SJSA1 (cell line): ENCODE data around the gene PPP1R26. TPM values are rescaled to one million over a fixed set of nuclear protein-coding genes. Genes with fewer than 3 reads are reported as not detected.
"Not testable (repeated sequence)": the region's sequence is repeated elsewhere in the genome, so short reads cannot be mapped to it uniquely, and the experiment has no call there.

Experiments
- DNase-seq, 2 experiments: peaks; one replicate each; pipeline ENCODE4 v3.0.0-alpha.2; 2015 to 2020; ENCODE audit warnings: low spot score in 2 of 2, low read depth in 1 of 2
- H3K27ac ChIP-seq: fragments of 250-450 bp; sonication (Bioruptor Pico); 2 replicates; pipeline ENCODE4 v1.5.1; 2020; ENCODE audit warnings: mild to moderate bottlenecking, moderate library complexity
- H3K27me3 ChIP-seq: fragments of 250-450 bp; sonication (Bioruptor Pico); replicated peaks from 2 replicates; pipeline ENCODE4 v1.5.1; 2020; ENCODE audit warnings: mild to moderate bottlenecking, moderate library complexity
- H3K36me3 ChIP-seq: fragments of 250-450 bp; sonication (Bioruptor Pico); 2 replicates; pipeline ENCODE4 v1.5.1; 2020; ENCODE audit warnings: mild to moderate bottlenecking
- H3K4me1 ChIP-seq: fragments of 250-450 bp; sonication (Bioruptor Pico); replicated peaks from 2 replicates; pipeline ENCODE4 v1.6.1; 2021; ENCODE audit warnings: mild to moderate bottlenecking
- H3K4me3 ChIP-seq: fragments of 250-450 bp; sonication (Bioruptor Pico); 2 replicates; pipeline ENCODE4 v1.5.1; 2020; ENCODE audit warnings: mild to moderate bottlenecking
- H3K9me3 ChIP-seq: fragments of 250-450 bp; sonication (Bioruptor Pico); replicated peaks from 2 replicates; pipeline ENCODE4 v1.5.1; 2020; ENCODE audit warnings: mild to moderate bottlenecking
- total RNA-seq: library from RNA; depleted of rRNA; stranded (reverse); fragments of >200 nt; shearing (Covaris generic); gene quantifications from 2 replicates; pipeline ENCODE4 v1.2.3, GENCODE V29; 2014; rRNA removed

Gene PPP1R26, protein sequence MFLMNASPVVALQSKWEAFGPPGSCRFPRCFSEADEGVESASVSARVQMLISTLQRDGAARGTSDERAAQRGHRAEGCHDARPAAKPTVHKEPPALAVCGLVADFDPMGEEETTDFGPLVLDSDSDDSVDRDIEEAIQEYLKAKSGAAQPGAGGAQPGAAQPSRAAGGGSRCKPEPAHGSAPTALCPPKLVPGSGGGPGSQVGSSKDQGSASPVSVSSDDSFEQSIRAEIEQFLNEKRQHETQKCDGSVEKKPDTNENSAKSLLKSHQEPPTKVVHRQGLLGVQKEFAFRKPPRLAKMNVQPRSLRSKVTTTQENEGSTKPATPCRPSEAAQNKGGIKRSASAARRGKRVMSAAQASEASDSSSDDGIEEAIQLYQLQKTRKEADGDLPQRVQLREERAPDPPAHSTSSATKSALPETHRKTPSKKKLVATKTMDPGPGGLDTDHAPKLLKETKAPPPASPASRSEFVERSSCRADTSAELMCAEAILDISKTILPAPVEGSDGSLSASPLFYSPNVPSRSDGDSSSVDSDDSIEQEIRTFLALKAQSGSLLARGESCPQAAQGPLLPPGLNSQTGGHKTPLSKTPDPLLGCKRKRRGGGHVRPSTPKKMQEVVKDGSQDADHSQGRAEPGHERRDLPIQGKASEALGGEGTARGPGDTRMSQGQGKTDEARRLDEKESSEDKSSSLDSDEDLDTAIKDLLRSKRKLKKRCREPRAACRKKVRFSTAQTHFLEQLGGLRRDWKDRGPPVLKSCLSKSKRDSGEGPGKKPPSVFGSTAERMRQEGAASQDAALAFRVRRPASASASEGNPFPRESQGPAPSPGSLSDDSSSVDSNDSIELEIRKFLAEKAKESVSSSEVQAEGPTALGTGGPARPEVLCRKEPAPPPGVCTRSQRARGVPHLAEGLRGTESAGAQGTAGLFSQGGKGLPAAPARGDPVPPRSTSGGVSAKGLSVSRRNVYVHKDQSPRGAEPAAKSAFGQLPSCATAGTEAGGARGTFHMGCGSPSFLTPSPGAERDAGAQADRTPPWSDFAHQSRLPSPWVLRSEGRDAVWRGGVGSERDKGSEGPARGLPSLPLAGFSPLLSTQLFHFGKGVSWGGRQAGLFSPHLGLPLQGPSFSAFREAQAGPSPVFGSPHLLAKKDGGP (N-terminal part only)
- 11.0 and 16.8 TPM in 2 replicates for total RNA-seq

DNA sequence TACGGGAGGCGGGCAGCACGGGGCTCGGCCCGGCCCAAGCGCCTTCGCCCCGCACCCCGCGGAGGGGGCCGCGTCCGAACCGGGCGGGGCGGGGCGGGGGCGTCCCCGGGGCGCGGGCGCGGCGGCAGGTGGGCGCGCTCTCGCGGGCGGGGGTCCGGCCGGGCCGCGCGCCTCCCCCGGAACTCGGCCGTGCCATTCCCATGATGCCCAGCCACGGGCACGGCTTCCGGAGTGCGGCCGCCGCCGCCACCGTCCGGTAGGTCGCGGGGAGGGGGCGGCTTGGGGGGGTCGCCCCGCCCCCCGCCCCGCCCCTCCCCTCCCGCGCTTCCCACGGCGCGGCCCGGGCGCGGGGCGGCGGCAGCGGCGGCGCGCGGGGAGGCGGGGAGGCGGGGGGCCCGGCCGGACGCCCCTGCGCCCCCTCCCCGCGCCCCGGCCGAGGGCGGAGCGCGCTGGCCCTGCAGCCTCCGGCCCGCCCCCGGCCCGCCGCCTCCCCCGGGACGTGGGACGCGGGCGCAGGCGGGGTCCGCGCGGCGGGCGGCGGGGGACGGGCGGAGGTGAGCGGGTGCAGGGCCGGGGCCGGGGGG is at the start of gene PPP1R26:
Gene PPP1R26, plus strand, starts transcription at position 314 of the 584 bp plus-strand sequence. CDS start 4,729 bp downstream, outside the sequence.
- no peaks in the 10 kb centered on the region for H3K9me3 ChIP-seq
- H3K4me1 ChIP-seq = peaks cover 13% of the 10 kb centered on the region
- no peak for DNase-seq
- peak within 1 kb of the TSS; percentile 87 for H3K4me3 ChIP-seq
- no peak within 1 kb of the TSS for H3K27ac ChIP-seq
- H3K36me3 ChIP-seq = peaks cover 13% of the 10 kb centered on the region
- no peaks in the 10 kb centered on the region for H3K27me3 ChIP-seq

DNA sequence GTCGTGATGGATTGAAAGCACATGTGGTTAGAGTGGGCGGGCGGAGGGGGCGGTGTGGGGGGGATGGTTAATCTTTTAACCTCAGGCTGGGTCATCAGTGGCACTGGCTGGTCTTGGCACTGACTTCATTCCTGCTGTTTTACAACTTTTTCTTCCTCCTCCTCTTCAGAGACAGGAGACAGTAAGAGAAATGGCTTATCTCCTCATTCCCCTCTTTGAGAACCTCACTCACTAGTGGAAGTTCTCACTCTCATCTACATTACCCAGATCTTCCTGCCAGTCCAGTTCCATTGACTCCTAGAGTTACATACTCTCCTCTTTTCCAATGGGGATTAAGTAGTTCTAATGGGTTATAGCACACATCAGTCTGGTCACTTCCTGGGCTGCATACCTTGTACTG is 42.3 kb upstream of the PPP1R26 start:
- no peak for DNase-seq
- no peak overlapping the region for H3K27ac ChIP-seq
- H3K27me3 ChIP-seq = no peaks in the 10 kb centered on the region
- no peak overlapping the region for H3K4me3 ChIP-seq
- H3K36me3 ChIP-seq = no peaks in the 10 kb centered on the region
- H3K9me3 ChIP-seq = peaks cover 2% of the 10 kb centered on the region; the same call in 1 of the 2 replicates
- no peaks in the 10 kb centered on the region for H3K4me1 ChIP-seq

DNA sequence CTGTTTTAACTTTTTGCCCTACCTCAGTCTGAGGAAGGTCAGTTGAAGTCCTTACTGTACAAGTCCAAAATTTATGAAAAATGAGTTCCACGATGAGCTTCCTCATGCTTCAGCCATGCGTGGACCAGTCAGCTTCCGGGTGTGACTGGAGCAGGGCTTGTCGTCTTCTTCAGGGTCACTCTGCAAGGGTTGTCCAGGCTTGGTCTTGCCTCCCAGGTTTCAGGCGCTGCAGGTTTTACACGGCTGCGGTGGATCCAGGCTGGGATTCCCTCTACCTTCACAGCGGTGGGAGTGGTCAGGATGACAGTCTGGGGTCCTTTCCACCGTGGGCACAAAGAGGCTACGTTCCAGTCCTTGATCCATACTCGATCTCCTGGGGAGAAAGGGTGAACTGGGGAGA is 41.9 kb upstream of the PPP1R26 start:
- not testable (repeated sequence) for H3K27ac ChIP-seq, H3K9me3 ChIP-seq, H3K27me3 ChIP-seq, H3K4me1 ChIP-seq, H3K36me3 ChIP-seq, DNase-seq, H3K4me3 ChIP-seq

DNA sequence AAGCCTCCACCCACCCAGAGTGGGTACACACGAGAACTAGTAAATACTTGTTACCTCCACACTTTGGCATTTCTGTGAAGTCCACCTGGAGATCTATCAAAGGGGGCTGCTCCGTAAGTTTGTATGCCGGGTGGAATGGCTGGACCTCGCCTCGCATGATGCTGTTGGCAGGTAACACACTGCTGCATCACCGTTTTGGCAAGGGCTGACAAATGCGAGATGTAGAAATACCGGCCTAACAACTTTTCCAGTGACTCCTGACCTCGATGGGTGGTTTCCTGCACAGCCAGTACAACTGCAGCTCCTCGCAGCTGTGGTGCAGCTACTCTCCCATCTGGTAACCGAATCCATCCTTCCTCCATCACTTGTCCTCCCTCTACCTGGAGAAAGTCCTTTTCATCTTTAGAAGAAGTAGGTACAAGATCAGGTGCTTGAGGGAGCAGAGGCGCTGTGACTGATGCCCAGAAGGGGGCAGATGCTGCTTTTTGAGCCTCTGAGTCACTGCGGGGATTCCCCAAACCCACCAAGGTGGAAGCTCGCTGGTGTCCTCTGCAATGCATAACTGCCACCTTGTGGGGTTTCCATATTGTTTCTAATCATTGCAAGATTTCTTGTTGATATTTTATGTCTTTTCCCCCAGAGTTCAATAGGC is 40.9 kb upstream of the PPP1R26 start:
- DNase-seq = not testable (repeated sequence)

DNA sequence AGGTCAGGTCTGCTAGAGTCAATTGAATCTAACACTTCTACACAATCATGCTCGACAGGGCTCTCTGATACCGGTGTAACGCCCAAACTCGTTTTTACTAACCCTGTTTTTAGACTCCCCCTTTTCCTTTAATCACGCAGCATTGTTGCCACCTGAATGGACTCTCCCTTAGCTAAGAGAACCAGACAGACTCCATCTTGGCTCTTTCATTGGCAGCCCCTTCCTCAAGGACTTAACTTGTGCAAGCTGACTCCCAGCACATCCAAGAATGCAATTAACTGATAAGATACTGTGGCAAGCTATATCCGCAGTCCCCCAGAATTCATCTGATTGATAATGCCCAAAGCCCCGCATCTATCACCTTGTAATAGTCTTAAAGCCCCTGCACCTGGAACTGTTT is 40.1 kb upstream of the PPP1R26 start:
- H3K36me3 ChIP-seq, H3K9me3 ChIP-seq, H3K27ac ChIP-seq, H3K4me1 ChIP-seq, H3K27me3 ChIP-seq, H3K4me3 ChIP-seq, DNase-seq: not testable (repeated sequence)

More for the DNA sequence above, 40.9 kb upstream of the PPP1R26 start:
- not testable (repeated sequence) for H3K9me3 ChIP-seq, H3K4me1 ChIP-seq, H3K4me3 ChIP-seq, H3K27me3 ChIP-seq, H3K27ac ChIP-seq, H3K36me3 ChIP-seq

DNA sequence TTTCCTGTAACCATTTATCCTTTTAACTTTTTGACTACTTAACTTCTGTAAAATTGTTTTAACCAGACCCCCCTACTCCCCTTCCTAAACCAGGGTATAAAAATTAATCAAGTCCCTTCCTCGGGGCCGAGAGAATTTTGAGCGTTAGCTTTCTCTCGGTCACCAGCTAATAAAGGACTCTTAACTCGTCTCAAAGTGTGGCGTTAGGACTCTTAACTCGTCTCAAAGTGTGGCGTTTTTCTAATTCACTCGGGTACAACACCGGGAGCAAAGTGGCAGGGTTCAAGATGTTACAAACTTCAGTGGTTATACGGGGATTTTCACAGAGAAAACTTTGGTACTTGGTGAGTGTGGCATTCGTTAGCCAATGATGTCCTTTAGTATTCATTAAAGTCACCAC is 39.7 kb upstream of the PPP1R26 start:
- H3K4me3 ChIP-seq = no peak overlapping the region
- no peaks in the 10 kb centered on the region for H3K27me3 ChIP-seq
- DNase-seq = no peak
- H3K4me1 ChIP-seq = no peaks in the 10 kb centered on the region
- no peak overlapping the region for H3K27ac ChIP-seq
- H3K36me3 ChIP-seq = no peaks in the 10 kb centered on the region
- H3K9me3 ChIP-seq = no peaks in the 10 kb centered on the region

DNA sequence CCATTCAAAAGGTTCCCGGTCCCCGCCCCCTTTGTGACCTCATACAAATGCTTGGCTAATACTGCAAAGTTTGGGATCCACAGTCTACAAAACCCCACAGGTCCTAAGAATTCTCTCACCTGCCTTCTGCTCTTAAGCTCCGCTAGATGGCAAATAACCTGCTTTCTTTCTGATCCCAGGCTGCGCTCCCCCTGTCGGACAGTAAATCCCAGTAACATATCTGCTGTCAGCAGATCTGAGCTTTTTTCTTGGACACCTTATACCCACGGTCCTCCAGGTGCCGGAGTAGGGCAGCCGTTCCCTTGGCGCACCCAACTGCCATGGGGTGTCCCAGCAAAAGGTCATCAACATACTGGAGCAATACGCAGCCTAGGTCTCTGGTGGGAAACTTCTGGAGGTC is 39.0 kb upstream of the PPP1R26 start:
- Histone ChIP-seq H3K36me3 (no peaks in the 10 kb centered on the region), H3K27me3 (no peaks in the 10 kb centered on the region), H3K4me1 (no peaks in the 10 kb centered on the region), H3K4me3 (no peak overlapping the region), H3K27ac (no peak overlapping the region), H3K9me3 (no peaks in the 10 kb centered on the region; the same call in 1 of the 2 replicates)
- no peak for DNase-seq

DNA sequence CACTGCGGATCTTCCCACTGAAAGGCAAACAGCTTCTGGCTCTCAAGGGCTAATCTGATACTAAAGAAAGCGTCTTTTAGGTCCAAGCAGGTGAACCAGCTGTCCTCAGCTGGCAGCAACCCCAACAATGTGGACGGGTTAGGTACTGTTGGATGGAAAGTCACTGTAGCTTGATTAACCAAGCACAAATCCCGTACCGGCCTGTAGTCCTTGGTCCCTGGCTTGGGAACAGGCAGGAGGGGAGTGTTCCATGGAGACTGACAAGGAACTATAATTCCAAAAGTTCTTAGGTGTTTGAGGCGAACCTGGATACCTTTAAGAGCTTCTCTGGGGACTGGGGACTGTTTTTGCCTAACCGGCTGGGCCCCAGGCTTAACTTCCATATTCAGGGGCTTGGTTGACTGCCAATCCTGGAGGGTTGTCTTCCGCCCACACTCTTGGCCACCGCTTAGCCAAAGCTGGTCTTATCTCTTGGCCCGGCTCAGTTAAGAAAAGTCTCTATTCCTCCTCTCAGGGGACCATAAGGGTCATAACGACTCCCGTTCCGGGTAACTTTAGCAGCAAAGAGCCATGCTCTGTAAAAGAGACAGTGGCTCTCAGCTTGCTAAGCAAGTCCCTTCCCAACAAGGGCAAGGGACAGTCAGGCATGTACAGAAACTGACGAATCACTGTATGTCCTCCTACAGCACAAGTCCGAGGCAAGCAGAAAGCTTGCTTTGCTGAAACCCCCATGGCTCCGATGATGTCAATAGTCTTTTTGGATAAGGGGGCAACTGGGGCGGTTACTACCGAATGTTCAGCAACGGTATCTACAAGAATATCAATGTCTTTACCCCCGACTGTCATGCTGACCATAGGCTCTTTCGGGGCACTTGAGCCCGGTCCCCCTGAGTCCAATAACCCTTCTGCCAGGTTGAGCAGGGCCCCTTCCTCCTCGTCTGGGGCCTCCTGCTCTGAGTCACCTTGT is 38.2 kb upstream of the PPP1R26 start:
- not testable (repeated sequence) for H3K4me1 ChIP-seq, H3K36me3 ChIP-seq, H3K4me3 ChIP-seq, DNase-seq, H3K27ac ChIP-seq, H3K9me3 ChIP-seq, H3K27me3 ChIP-seq

DNA sequence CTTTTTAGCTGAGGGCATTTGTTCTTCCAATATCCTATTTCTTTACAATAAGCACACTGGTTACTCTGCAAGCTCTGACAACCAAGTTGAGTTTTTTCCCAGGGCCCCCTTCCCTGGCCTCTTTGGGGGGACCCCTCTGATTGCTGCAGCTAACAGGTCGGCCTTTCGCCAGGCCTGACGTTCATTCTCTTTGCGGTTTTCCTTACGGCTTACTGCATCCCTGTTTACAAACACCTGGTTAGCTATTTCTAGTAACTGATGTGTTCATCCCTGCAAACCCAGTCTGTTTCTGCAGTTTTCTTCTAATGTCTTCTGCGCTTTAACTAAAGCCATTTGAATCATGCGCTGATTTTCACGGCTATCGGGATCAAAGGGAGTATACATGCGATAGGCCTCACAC is 37.5 kb upstream of the PPP1R26 start:
- no peaks in the 10 kb centered on the region for H3K27me3 ChIP-seq
- DNase-seq = no peak
- no peaks in the 10 kb centered on the region; the same call in 1 of the 2 replicates for H3K9me3 ChIP-seq
- H3K4me1 ChIP-seq = no peaks in the 10 kb centered on the region
- H3K4me3 ChIP-seq = no peak overlapping the region
- H3K27ac ChIP-seq = no peak overlapping the region
- H3K36me3 ChIP-seq = no peaks in the 10 kb centered on the region

DNA sequence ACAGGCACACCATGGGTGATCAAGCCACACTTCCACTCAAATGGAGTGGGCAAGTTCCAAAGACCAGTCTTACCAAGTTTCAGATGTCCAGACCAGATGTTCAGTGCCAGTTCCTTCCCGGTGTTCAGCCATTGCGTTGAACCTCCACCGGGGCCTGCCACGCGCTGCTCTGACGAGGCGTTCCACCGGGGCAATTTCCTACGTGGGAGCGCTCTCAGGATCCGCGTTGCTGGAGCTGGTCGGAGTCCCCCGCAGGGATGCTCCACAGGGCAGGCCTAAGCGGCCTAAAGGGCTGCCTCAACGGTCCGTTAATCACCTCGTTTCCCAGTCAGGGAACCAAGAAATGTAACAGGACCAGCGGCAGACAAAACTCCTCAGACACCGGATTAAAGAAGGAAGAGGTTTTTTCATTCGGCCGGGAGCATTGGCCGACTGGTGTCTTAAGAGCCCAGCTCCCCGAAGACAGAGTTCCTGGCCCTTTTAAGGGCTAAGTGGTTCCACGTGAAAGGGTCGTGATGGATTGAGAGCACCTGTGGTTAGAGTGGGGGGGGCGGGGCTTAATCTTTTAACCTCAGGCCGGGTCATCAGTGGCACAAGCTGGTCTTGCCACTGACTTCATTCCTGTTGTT is 35.7 kb upstream of the PPP1R26 start:
- Histone ChIP-seq H3K4me3 (no peak overlapping the region), H3K4me1 (no peaks in the 10 kb centered on the region), H3K36me3 (no peaks in the 10 kb centered on the region), H3K27me3 (no peaks in the 10 kb centered on the region), H3K27ac (no peak overlapping the region), H3K9me3 (no peaks in the 10 kb centered on the region; the same call in 1 of the 2 replicates)
- DNase-seq = no peak

DNA sequence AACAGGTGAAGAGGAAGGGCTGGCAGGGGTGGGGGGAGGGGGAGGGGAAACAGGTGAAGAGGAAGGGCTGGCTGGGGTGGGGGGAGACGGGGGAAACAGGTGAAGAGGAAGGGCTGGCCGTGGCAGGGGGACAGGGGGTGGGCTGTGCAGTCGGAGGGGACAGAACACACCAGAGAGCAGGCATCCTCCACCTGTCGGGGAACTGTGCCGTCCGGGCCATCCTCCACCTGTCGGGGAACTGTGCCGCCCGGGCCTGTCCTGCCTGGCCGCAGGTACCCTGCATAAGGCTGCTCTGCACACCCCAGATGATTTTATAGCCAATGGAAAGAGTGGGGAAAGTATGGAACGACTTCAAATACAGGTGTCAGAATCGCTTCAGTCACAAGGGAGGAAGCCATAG is 32.5 kb upstream of the PPP1R26 start:
- DNase-seq = no peak
- no peak overlapping the region for H3K4me3 ChIP-seq
- no peak overlapping the region for H3K27ac ChIP-seq
- no peaks in the 10 kb centered on the region for H3K27me3 ChIP-seq
- no peaks in the 10 kb centered on the region; the same call in 1 of the 2 replicates for H3K9me3 ChIP-seq
- H3K4me1 ChIP-seq = no peaks in the 10 kb centered on the region
- no peaks in the 10 kb centered on the region for H3K36me3 ChIP-seq

DNA sequence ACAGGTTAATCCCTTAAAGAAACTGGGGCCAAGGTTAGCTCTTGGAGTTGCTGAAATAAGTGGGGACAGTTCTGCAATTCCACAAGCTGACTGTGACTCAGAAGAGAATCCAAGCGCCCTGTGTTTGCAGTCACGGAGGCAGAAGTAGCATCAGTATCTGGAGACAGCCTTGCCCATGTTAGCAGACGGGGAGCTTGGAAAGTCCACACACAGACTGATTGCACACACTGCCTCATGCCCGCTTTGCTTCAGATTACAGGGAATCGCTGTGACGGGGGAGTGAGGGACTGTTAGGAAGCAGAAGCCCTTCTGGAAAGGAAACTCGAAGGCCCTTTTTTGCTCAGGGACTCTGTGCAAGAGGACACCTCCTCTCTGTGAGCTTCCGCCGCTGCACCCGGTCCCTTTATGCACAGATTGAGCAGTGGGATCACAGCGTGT is 30.9 kb upstream of the PPP1R26 start:
- no peak overlapping the region for H3K4me3 ChIP-seq

More for the DNA sequence above, 30.9 kb upstream of the PPP1R26 start:
- no peak for DNase-seq
- Histone ChIP-seq H3K9me3 (no peaks in the 10 kb centered on the region; the same call in 1 of the 2 replicates), H3K4me1 (no peaks in the 10 kb centered on the region), H3K27ac (no peak overlapping the region), H3K36me3 (no peaks in the 10 kb centered on the region), H3K27me3 (no peaks in the 10 kb centered on the region; the same call in 1 of the 2 replicates)
